MM.1S (cell line): ENCODE measurements around the gene TAPBP.
"Not testable (repeated sequence)": the region's sequence is repeated elsewhere in the genome, so short reads cannot be mapped to it uniquely, and the experiment has no call there.

Source experiments
- DNase-seq: peaks from one replicate; pipeline ENCODE4 v3.0.0-alpha.2; 2015
- H2AFZ ChIP-seq: fragments of 300-600 bp; sonication (generic); 2 replicates; pipeline ENCODE4 v1.6.0; 2016; ENCODE audit warnings: antibody characterized with exemption, low read length
- H3F3A ChIP-seq: fragments of 300-600 bp; sonication (generic); 2 replicates; pipeline ENCODE4 v1.6.1; 2016; ENCODE audit warnings: mild to moderate bottlenecking, antibody characterized with exemption, low read length, moderate library complexity, mixed read lengths; ENCODE audit not compliant: insufficient read depth
- H3K27ac ChIP-seq: fragments of 300-600 bp; sonication (generic); 2 replicates; pipeline ENCODE4 v1.5.1; 2016; ENCODE audit warnings: mild to moderate bottlenecking, low read length
- H3K27me3 ChIP-seq: fragments of 300-600 bp; sonication (generic); replicated peaks from 2 replicates; pipeline ENCODE4 v1.6.0; 2016; ENCODE audit warnings: low read length; ENCODE audit not compliant: insufficient read depth
- H3K36me3 ChIP-seq: fragments of 300-600 bp; sonication (generic); replicated peaks from 2 replicates; pipeline ENCODE4 v1.6.1; 2016; ENCODE audit warnings: mild to moderate bottlenecking, low read length, mixed read lengths; ENCODE audit not compliant: insufficient read depth
- H3K4me1 ChIP-seq: fragments of 300-600 bp; sonication (generic); 2 replicates; pipeline ENCODE4 v1.6.1; 2016; ENCODE audit warnings: low read length, mixed read lengths
- H3K4me2 ChIP-seq: fragments of 300-600 bp; sonication (generic); 2 replicates; pipeline ENCODE4 v1.6.0; 2016; ENCODE audit warnings: low read depth, low read length
- H3K4me3 ChIP-seq: fragments of 300-600 bp; sonication (generic); 2 replicates; pipeline ENCODE4 v1.5.1; 2016; ENCODE audit warnings: low read length, mixed read lengths
- H3K79me2 ChIP-seq: fragments of 300-600 bp; sonication (generic); 2 replicates; pipeline ENCODE4 v1.6.1; 2016; ENCODE audit warnings: mixed run types, low read length, mixed read lengths
- H3K9ac ChIP-seq: fragments of 300-600 bp; sonication (generic); 2 replicates; pipeline ENCODE4 v1.6.1; 2016; ENCODE audit warnings: low read length, mixed read lengths
- H3K9me2 ChIP-seq: fragments of 300-600 bp; sonication (generic); replicated peaks from 2 replicates; pipeline ENCODE4 v1.6.1; 2016; ENCODE audit warnings: mild to moderate bottlenecking, low read length, mixed read lengths; ENCODE audit not compliant: insufficient read depth
- H3K9me3 ChIP-seq: fragments of 300-600 bp; sonication (generic); replicated peaks from 2 replicates; pipeline ENCODE4 v1.6.1; 2016; ENCODE audit warnings: mild to moderate bottlenecking, low read length, mixed read lengths; ENCODE audit not compliant: insufficient read depth
- H4K20me1 ChIP-seq: fragments of 300-600 bp; sonication (generic); 2 replicates; pipeline ENCODE4 v1.6.1; 2016; ENCODE audit warnings: mild to moderate bottlenecking, low read length, moderate library complexity, mixed read lengths; ENCODE audit not compliant: insufficient read depth
- EZH2 ChIP-seq: fragments of 300-600 bp; sonication (generic); optimal IDR thresholded peaks from 2 replicates; pipeline ENCODE3; 2017; ENCODE audit warnings: low read depth, mild to moderate bottlenecking, antibody characterized with exemption, low read length, mixed read lengths
- EZH2phosphoT487 ChIP-seq: fragments of 300-600 bp; sonication (generic); IDR thresholded peaks from 2 replicates; pipeline ENCODE4 v1.6.1; 2018; ENCODE audit warnings: antibody characterized with exemption, low read length
- TF ChIP-seq, protein P1 (sequence below): fragments of 300-600 bp; sonication (generic); IDR thresholded peaks from 2 replicates; pipeline ENCODE4 v1.5.1; 2016; ENCODE audit warnings: antibody characterized with exemption, low read length, mixed read lengths

Gene TAPBP

DNA sequence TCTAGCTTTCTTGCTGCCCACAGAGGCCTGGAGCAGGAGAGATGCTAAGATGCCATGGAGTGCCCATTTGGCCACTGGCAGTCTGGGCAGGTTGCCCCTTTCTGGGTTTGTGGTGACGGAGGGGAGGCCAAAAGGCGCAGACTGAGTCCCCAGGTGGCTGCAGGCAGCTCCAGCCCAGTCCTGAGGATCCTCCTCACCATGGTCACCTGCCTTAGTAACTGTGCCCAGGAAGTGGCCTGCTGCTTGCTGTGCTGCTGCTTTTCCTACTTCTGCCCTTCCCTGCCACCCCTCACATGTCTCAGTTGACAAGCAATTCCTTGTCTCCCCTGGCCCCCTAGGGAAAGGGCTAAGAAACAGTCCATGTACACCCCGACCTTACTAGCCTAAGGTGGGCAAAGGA lies 42.4 kb upstream of the TAPBP start:
- no peaks in the 10 kb centered on the region for H4K20me1 ChIP-seq
- no peak overlapping the region for H2AFZ ChIP-seq
- no peak overlapping the region for H3K9ac ChIP-seq
- H3K27me3 ChIP-seq, result no peaks in the 10 kb centered on the region
- H3K36me3 ChIP-seq, result no peaks in the 10 kb centered on the region
- no peak overlapping the region for H3K4me3 ChIP-seq
- H3K9me3 ChIP-seq, result no peaks in the 10 kb centered on the region
- H3K9me2 ChIP-seq, result no peaks in the 10 kb centered on the region
- H3K79me2 ChIP-seq, result no peaks in the 10 kb centered on the region
- H3F3A ChIP-seq, result no peaks in the 10 kb centered on the region
- no peaks in the 10 kb centered on the region for H3K4me1 ChIP-seq
- TF ChIP-seq EZH2, result no peak
- TF ChIP-seq, protein P1, sequence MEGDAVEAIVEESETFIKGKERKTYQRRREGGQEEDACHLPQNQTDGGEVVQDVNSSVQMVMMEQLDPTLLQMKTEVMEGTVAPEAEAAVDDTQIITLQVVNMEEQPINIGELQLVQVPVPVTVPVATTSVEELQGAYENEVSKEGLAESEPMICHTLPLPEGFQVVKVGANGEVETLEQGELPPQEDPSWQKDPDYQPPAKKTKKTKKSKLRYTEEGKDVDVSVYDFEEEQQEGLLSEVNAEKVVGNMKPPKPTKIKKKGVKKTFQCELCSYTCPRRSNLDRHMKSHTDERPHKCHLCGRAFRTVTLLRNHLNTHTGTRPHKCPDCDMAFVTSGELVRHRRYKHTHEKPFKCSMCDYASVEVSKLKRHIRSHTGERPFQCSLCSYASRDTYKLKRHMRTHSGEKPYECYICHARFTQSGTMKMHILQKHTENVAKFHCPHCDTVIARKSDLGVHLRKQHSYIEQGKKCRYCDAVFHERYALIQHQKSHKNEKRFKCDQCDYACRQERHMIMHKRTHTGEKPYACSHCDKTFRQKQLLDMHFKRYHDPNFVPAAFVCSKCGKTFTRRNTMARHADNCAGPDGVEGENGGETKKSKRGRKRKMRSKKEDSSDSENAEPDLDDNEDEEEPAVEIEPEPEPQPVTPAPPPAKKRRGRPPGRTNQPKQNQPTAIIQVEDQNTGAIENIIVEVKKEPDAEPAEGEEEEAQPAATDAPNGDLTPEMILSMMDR, result no peak
- no peak for TF ChIP-seq EZH2phosphoT487
- no peak overlapping the region for H3K4me2 ChIP-seq
- no peak overlapping the region for H3K27ac ChIP-seq
- no peak for DNase-seq

DNA sequence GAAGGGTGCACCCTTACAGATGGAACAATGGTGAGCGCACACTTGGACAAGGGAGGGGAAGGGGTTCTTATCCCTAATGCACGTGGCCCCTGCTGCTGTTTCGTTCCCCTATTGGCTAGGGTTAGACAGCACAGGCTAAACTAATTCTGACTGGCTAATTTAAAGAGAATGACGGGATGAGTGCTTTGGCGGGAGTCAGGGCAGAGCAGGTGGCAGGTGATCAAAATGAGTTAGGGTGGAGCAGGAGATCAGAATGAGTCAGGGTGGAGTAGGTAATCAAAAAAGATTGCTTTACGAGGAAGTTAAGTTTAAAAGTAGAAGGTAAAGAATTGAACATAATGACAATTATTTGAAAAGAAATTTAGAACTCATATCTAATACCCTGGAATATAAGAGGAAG lies 42.0 kb upstream of the TAPBP start:
- H3K4me2 ChIP-seq, H3K4me1 ChIP-seq, H3F3A ChIP-seq, H3K36me3 ChIP-seq, H3K79me2 ChIP-seq, H3K9me2 ChIP-seq, H3K27ac ChIP-seq, H3K9ac ChIP-seq, DNase-seq, H3K4me3 ChIP-seq, H4K20me1 ChIP-seq, H3K27me3 ChIP-seq, H2AFZ ChIP-seq, H3K9me3 ChIP-seq: not testable (repeated sequence)

DNA sequence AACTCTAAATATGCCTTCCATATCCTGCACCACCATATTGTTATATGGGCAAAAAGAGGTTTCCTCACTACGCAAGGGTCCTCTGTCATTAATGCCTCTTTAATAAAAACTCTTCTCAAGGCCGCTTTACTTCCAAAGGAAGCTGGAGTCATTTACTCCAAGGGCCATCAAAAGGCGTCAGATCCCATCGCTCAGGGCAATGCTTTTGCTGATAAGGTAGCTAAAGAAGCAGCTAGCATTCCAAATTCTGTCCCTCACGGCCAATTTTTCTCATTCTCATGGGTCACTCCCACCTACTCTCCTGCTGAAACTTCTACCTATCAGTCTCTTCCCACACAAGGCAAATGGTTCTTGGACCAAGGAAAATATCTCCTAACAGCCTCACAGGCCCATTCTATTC lies 33.9 kb upstream of the TAPBP start:
- H2AFZ ChIP-seq, result no peak overlapping the region
- no peak overlapping the region for H3K9ac ChIP-seq
- no peaks in the 10 kb centered on the region for H3K36me3 ChIP-seq
- H4K20me1 ChIP-seq, result no peaks in the 10 kb centered on the region
- TF ChIP-seq EZH2, result no peak
- TF ChIP-seq EZH2phosphoT487, result no peak
- TF ChIP-seq, protein P1, result no peak
- H3K4me2 ChIP-seq, result no peak overlapping the region
- H3K9me2 ChIP-seq, result no peaks in the 10 kb centered on the region
- no peak overlapping the region for H3K4me3 ChIP-seq
- no peak for DNase-seq
- peaks cover 19% of the 10 kb centered on the region for H3K4me1 ChIP-seq
- H3K27me3 ChIP-seq, result no peaks in the 10 kb centered on the region
- peaks cover 22% of the 10 kb centered on the region for H3F3A ChIP-seq
- H3K79me2 ChIP-seq, result no peaks in the 10 kb centered on the region
- H3K9me3 ChIP-seq, result no peaks in the 10 kb centered on the region
- no peak overlapping the region for H3K27ac ChIP-seq

DNA sequence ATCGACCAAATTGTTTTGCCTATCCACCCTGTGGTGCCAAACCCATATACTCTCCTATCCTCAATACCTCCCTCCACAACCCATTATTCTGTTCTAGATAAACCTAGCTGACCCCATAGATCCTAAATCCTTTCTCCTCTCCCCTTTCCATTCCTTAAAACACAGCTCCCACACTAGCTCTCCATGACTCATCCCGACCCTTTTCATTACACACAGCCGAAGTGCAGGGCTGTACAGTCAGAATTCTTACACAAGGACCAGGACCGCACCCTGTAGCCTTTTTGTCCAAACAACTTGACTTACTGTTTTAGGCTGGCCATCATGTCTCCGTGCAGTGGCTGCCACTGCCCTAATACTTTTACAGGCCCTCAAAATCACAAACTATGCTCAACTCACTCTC lies 33.1 kb upstream of the TAPBP start:
- H2AFZ ChIP-seq, H3K27me3 ChIP-seq, H3K4me2 ChIP-seq, H3K9ac ChIP-seq, DNase-seq, H3K9me3 ChIP-seq, H4K20me1 ChIP-seq, H3K9me2 ChIP-seq, H3K36me3 ChIP-seq, H3K27ac ChIP-seq, H3K79me2 ChIP-seq, H3K4me3 ChIP-seq: not testable (repeated sequence)
- H3F3A ChIP-seq, result peaks cover 22% of the 10 kb centered on the region
- H3K4me1 ChIP-seq, result peaks cover 22% of the 10 kb centered on the region
